Caco-2 (cell line): ENCODE results near the gene NFKB2. TPM values are rescaled to one million over a fixed set of nuclear protein-coding genes. Genes with fewer than 3 reads are reported as not detected.

Experiments used
- BruUV-seq: library from RNA; stranded (reverse); fragments of 400-500 nt; replicated peaks from 2 replicates; lab custom pipeline; 2021; lab: Mats Ljungman, UMichigan
- CTCF ChIA-PET: fragments of 300-600 bp; sonication (Branson Sonifier 250); formaldehyde crosslinking; loops from one replicate; lab custom pipeline; 2022; ENCODE audit warnings: antibody characterized with exemption; lab: Charles Lee
- POLR2A ChIA-PET: fragments of 300-600 bp; sonication (Branson Sonifier 250); formaldehyde crosslinking; loops from one replicate; lab custom pipeline; 2022; ENCODE audit warnings: antibody characterized with exemption; lab: Charles Lee
- DNase-seq, 2 experiments: peaks; one replicate each; pipeline versions ENCODE4 v3.0.0 to v3.0.0-alpha.2; 2020 to 2022
- H3K27me3 ChIP-seq: replicated peaks from 2 replicates; pipeline ENCODE4 v1.6.0; 2011; ENCODE audit warnings: low read length; ENCODE audit not compliant: control insufficient read depth, insufficient read depth
- H3K36me3 ChIP-seq: 2 replicates; pipeline ENCODE4 v1.5.1; 2011; ENCODE audit warnings: low read length; ENCODE audit not compliant: control insufficient read depth, insufficient read depth
- H3K4me1 ChIP-seq: fragments of 250-450 bp; sonication (Bioruptor Pico); 2 replicates; pipeline ENCODE4 v1.5.1; 2020; ENCODE audit warnings: mild to moderate bottlenecking
- H3K4me3 ChIP-seq: 2 replicates; pipeline ENCODE4 v1.5.1; 2011; ENCODE audit warnings: low read depth, mild to moderate bottlenecking, control low read depth, low read length
- H3K9me3 ChIP-seq: fragments of 250-450 bp; sonication (Bioruptor Pico); 2 replicates; pipeline ENCODE4 v1.5.1; 2020; ENCODE audit warnings: mild to moderate bottlenecking, moderate library complexity
- H3K27ac Mint-ChIP-seq: one replicate; pipeline ENCODE4 v1.8.0; 2022; ENCODE audit warnings: mixed read lengths; ENCODE audit not compliant: unreplicated experiment
- H3K27me3 Mint-ChIP-seq: one replicate; pipeline ENCODE4 v1.8.0; 2022; ENCODE audit warnings: mixed read lengths; ENCODE audit not compliant: insufficient read depth, unreplicated experiment
- H3K36me3 Mint-ChIP-seq: one replicate; pipeline ENCODE4 v1.8.0; 2022; ENCODE audit warnings: mild to moderate bottlenecking, mixed read lengths; ENCODE audit not compliant: insufficient read depth, unreplicated experiment
- H3K4me1 Mint-ChIP-seq: one replicate; pipeline ENCODE4 v1.8.0; 2022; ENCODE audit warnings: low read depth, mixed read lengths; ENCODE audit not compliant: unreplicated experiment
- H3K4me3 Mint-ChIP-seq: one replicate; pipeline ENCODE4 v1.8.0; 2022; ENCODE audit warnings: mild to moderate bottlenecking, moderate library complexity, mixed read lengths; ENCODE audit not compliant: unreplicated experiment
- H3K9me3 Mint-ChIP-seq: one replicate; pipeline ENCODE4 v1.8.0; 2022; ENCODE audit warnings: mixed read lengths; ENCODE audit not compliant: unreplicated experiment
- intact Hi-C: fragments of 100-400 bp; cut with micrococcal nuclease; formaldehyde crosslinking; loops from one replicate; pipeline ENCODE4 v1.10.0; 2022; ENCODE audit not compliant: unreplicated experiment
- total RNA-seq: library from RNA; stranded (reverse); gene quantifications from 2 replicates; pipeline ENCODE4 v1.2.3, GENCODE V29; 2022
- TF ChIP-seq, protein P1 (sequence below), 2 experiments: fragments of 200-600 bp in 1 of 2; IDR thresholded peaks; 1 replicate in 1 of 2; 2 replicates in 1 of 2; pipeline versions ENCODE4 v1.5.1 to v1.8.0; 2011 to 2022; ENCODE audit warnings: antibody characterized with exemption in 1 of 2, control low read depth in 1 of 2, inconsistent platforms in 1 of 2, low read depth in 1 of 2, low read length in 1 of 2, mild to moderate bottlenecking in 1 of 2, moderate library complexity in 1 of 2; ENCODE audit not compliant: insufficient read depth in 1 of 2, severe bottlenecking in 1 of 2, unreplicated experiment in 1 of 2

The NFKB2 gene
- total RNA-seq, 1 experiment from 2014 or later = 36.5 TPM

DNA sequence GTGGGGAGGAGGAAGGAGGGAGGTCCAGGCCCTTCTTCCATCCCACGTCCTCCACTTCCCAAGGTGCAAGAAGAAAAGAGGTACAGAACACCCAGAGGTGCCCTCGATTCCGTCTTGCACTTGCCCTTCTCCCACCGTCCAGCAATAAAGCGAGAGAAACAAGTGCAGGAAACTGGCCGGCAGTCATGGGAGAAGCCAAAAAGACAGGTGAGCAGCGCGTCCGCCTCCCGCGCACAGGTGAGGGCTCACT lies 54.5 kb downstream of the NFKB2 start:
- Mint-ChIP-seq H3K27me3 (no peaks in the 10 kb centered on the region), H3K4me1 (peaks cover 27% of the 10 kb centered on the region), H3K27ac (peak overlapping the region; percentile 90), H3K9me3 (no peaks in the 10 kb centered on the region), H3K36me3 (peaks cover 50% of the 10 kb centered on the region), H3K4me3 (peak overlapping the region; percentile 90)
- TF ChIP-seq, protein P1, sequence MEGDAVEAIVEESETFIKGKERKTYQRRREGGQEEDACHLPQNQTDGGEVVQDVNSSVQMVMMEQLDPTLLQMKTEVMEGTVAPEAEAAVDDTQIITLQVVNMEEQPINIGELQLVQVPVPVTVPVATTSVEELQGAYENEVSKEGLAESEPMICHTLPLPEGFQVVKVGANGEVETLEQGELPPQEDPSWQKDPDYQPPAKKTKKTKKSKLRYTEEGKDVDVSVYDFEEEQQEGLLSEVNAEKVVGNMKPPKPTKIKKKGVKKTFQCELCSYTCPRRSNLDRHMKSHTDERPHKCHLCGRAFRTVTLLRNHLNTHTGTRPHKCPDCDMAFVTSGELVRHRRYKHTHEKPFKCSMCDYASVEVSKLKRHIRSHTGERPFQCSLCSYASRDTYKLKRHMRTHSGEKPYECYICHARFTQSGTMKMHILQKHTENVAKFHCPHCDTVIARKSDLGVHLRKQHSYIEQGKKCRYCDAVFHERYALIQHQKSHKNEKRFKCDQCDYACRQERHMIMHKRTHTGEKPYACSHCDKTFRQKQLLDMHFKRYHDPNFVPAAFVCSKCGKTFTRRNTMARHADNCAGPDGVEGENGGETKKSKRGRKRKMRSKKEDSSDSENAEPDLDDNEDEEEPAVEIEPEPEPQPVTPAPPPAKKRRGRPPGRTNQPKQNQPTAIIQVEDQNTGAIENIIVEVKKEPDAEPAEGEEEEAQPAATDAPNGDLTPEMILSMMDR (IDR thresholded peaks at IDR 0.05; ENCODE audit: insufficient read depth in 1 of 2, low read depth in 1 of 2, low read length in 1 of 2, severe bottlenecking in 1 of 2, unreplicated experiment in 1 of 2) = no peak
- H3K4me1 ChIP-seq = peaks cover 36% of the 10 kb centered on the region
- H3K9me3 ChIP-seq = no peaks in the 10 kb centered on the region
- H3K27me3 ChIP-seq = no peaks in the 10 kb centered on the region
- ChIA-PET CTCF (interaction anchor here (1.2 to 2.0 kb wide), 3 partner anchors 18 to 194 kb away, joined by 3 to 8 read pairs (median 5); partner anchors contain the start of genes CUEDC2 and TRIM8), POLR2A (interaction anchor here (0.6 to 2.4 kb wide), 10 partner anchors 8 to 134 kb away, joined by 3 to 23 read pairs (median 5); partner anchors contain the start of genes ACTR1A and CUEDC2)
- no peaks in the 10 kb centered on the region for H3K36me3 ChIP-seq
- DNase-seq = no peak
- TSS peak; percentile 29 for BruUV-seq
- intact Hi-C loops = loop anchor here (1.0 kb wide), 2 partner anchors 11 to 18 kb away; partner anchors contain the start of gene CUEDC2
- H3K4me3 ChIP-seq = peak overlapping the region; percentile 84

DNA sequence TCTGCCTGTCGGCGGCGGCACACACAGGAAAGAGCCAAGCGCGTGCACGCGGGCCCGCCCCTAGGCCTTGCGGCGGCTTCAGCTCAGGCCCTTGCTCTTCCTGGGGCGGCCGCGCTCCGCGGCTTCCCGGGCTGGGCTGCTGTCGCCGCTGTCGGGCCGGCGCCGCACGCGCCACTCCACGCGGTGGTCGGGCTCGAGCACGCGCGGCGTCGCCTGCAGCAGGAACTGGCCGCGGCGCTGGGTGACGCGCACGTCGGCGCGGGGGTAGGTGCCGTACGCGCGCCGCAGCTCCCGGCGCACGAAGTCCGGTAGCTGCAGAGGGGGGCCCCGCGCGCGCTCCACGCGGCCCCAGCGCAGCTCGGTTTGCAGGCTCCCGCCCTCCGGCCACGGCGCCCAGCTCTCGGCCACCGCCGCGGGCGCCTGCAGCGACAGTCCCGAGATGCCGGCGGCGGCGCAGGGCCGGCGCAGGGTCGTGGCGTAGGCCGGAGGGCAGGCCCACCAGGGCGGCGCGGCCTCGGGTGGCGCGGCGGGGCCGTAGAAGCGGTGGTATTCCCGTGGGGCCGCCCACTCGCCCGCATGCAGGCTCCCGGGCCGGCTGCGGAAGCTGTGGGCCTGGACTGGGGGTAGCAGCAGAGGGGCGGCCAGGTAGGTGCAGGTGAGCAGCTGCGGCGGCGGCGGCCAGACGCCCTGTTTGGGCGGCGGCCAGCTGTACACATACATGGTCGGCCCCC lies 55.0 kb downstream of the NFKB2 start:
- Mint-ChIP-seq H3K27me3 (no peaks in the 10 kb centered on the region), H3K36me3 (peaks cover 53% of the 10 kb centered on the region), H3K4me1 (peaks cover 30% of the 10 kb centered on the region), H3K27ac (peak overlapping the region; percentile 90), H3K4me3 (peak overlapping the region; percentile 90), H3K9me3 (no peaks in the 10 kb centered on the region)
- DNase-seq = peak; percentile 89 to 94
- Histone ChIP-seq H3K4me1 (peaks cover 41% of the 10 kb centered on the region), H3K4me3 (peak overlapping the region; percentile 84), H3K27me3 (no peaks in the 10 kb centered on the region), H3K36me3 (0 out of 2 replicates have a peak, but pooled peaks cover 1% of the 10 kb centered on the region), H3K9me3 (no peaks in the 10 kb centered on the region)
- CTCF ChIA-PET = interaction anchor here (0.5 to 2.0 kb wide), 6 partner anchors 14 to 264 kb away, joined by 3 to 8 read pairs (median 5); partner anchors contain the start of genes ARL3, CUEDC2, SFXN2 and TRIM8
- TF ChIP-seq, protein P1 (IDR thresholded peaks at IDR 0.05; ENCODE audit: insufficient read depth in 1 of 2, low read depth in 1 of 2, low read length in 1 of 2, severe bottlenecking in 1 of 2, unreplicated experiment in 1 of 2) = peak in 1 of 2 experiments; percentile 5
- intact Hi-C loops = loop anchor here (1.0 kb wide), 2 partner anchors 11 to 18 kb away; partner anchors contain the start of gene CUEDC2
- BruUV-seq = no TSS peak
- POLR2A ChIA-PET = interaction anchor here (0.6 to 2.4 kb wide), 12 partner anchors 8 to 142 kb away, joined by 3 to 23 read pairs (median 4); partner anchors contain the start of genes ACTR1A and CUEDC2

- Histone ChIP-seq H3K4me3 (peak within 1 kb of the TSS; percentile 84), H3K27me3 (no peaks in the 10 kb centered on the region), H3K36me3 (0 out of 2 replicates have a peak, but pooled peaks cover 1% of the 10 kb centered on the region), H3K4me1 (peaks cover 49% of the 10 kb centered on the region), H3K9me3 (no peaks in the 10 kb centered on the region)
- ChIA-PET CTCF (interaction anchor here (0.6 to 2.0 kb wide), 6 partner anchors 19 to 282 kb away, joined by 3 to 8 read pairs (median 4); partner anchors contain the start of genes ARL3, CUEDC2, SFXN2 and TRIM8), POLR2A (interaction anchor here (0.6 to 2.4 kb wide), 7 partner anchors 9 to 142 kb away, joined by 3 to 23 read pairs (median 5); partner anchors contain the start of gene CUEDC2)
- intact Hi-C loops = no loop called here
- Mint-ChIP-seq H3K27ac (peak within 1 kb of the TSS; percentile 90), H3K9me3 (no peaks in the 10 kb centered on the region), H3K4me1 (peaks cover 30% of the 10 kb centered on the region), H3K36me3 (peaks cover 59% of the 10 kb centered on the region), H3K27me3 (no peaks in the 10 kb centered on the region), H3K4me3 (peak within 1 kb of the TSS; percentile 90)
- BruUV-seq = no TSS peak
- DNase-seq = no peak
- TF ChIP-seq, protein P1 (IDR thresholded peaks at IDR 0.05; ENCODE audit: insufficient read depth in 1 of 2, low read depth in 1 of 2, low read length in 1 of 2, severe bottlenecking in 1 of 2, unreplicated experiment in 1 of 2) = no peak
These were observed 55.8 kb downstream of the NFKB2 start, which contains the start of gene C10orf95 for GRCh38 chr10:102451105-102451969. Gene C10orf95, minus strand, starts transcription at chr10:102451543. Its CDS starts 450 bp downstream, at chr10:102451093.
